Left lobe of liver (tissue), 2 donors: Measurements from ENCODE around the gene NCBP3. TPM values are rescaled to one million over a fixed set of nuclear protein-coding genes. Genes with fewer than 3 reads are reported as not detected.
"Not testable (repeated sequence)": the region's sequence is repeated elsewhere in the genome, so short reads cannot be mapped to it uniquely, and the experiment has no call there.

Experiments
- ATAC-seq: fragments of 200-7000 bp; cut with Tn5 transposase; one replicate; pipeline ENCODE4 v1.9.1; 2020; ENCODE audit warnings: mild to moderate bottlenecking, moderate library complexity
- DNase-seq: peaks from one replicate; pipeline ENCODE4 v3.0.0-alpha.2; 2020; ENCODE audit warnings: low spot score
- total RNA-seq: library from RNA; stranded (reverse); gene quantifications from one replicate; pipeline ENCODE4 v1.2.1, GENCODE V29; 2021
- donor health status: DM: no; HTN: no; CAD: no; lungs with moderate emphysema.
- donor health status: DM: no; HTN: yes; CAD: no.

Gene NCBP3
- total RNA-seq, 1 donor from 2014 or later, result 11.5 TPM

GRCh38 chr17:3794557-3795389 lies 51.3 kb downstream of the NCBP3 start:
- DNase-seq, result no peak
- no peak for ATAC-seq

- DNase-seq, ATAC-seq: not testable (repeated sequence)
Measured at GRCh38 chr17:3794152-3794551, 51.9 kb downstream of the NCBP3 start.

- ATAC-seq, DNase-seq: not testable (repeated sequence)
Measured at GRCh38 chr17:3793258-3793657, 52.8 kb downstream of the NCBP3 start.

DNA sequence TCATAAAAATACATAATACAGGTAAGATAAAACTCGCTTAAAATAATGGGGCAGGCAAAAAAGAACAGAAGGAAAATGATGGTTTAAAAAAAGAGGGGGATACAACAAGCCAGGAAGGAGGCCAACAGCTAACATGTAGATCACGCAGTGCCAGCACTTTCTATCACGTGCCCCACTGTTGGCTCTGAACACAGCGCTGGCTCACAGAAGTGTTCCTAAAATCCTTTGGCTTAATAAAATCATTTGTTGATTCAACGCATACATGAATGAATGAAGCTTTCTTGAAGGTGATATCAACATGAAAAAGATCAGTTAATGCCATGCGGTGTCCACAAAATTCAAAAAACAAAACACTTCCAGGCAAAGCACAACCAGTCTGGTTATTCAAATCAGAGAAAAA lies 53.6 kb downstream of the NCBP3 start:
- ATAC-seq (peak; percentile 79), DNase-seq (no peak)

GRCh38 chr17:3788200-3788599 lies 57.8 kb downstream of the NCBP3 start:
- ATAC-seq (no peak), DNase-seq (no peak)

DNA sequence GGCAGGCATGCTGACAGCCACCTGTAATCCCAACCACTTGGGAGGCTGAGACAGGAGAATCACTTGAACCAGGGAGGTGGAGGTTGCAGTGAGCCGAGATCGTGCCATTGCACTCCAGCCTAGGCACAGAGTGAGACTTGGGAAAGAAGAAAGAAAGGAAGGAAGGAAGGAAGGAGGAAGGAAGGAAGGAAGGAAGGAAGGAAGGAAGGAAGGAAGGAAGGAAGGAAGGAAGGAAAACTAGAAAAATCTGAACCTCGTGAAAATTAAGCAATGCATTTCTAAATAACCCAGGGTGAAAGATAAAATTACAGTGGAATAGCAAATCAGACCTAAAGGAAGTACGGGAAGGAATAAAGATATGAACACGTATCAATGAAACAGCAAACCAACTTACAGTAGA lies 60.7 kb downstream of the NCBP3 start:
- ATAC-seq, DNase-seq: not testable (repeated sequence)

DNA sequence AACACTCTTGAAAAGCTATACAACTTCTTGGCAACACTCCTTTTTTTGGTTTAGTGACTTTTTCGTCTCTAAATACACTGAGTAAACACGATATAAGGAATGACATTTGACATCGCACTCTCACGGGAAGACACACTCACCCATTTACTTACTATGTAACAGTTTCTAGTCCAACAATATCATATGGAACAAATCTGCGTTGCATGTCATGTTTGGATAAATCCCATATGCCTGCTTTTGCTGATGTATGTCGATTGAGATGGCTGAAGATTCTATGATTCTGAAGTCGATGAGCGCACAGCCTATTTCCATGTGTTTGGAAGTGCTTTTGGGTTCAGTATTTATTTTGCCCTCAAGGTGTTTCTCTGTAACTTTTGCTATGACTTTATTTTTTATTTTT lies 63.3 kb downstream of the NCBP3 start:
- ATAC-seq (no peak), DNase-seq (no peak)

DNA sequence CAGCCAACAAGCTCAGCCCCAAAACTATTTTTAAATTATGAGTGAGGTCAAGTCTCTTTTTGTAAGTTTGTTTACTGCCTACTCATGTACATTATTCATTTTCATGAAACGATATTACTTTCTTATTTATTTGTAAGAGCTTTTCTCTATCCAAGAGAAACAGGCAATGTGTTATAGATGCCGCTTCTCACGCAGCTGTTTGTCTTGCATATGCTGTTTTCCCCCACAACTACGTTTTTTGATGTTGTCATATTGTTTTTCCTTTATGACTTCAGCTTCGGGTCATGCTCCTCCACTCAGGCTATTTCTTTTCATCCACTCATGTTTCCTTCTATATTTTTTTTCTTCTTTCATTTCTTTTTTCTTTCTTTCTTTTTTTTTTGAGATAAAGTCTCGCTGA lies 65.1 kb downstream of the NCBP3 start:
- DNase-seq (no peak), ATAC-seq (no peak)

- ATAC-seq (no peak), DNase-seq (no peak)
Measured at GRCh38 chr17:3777366-3778120, 68.5 kb downstream of the NCBP3 start.

GRCh38 chr17:3773966-3774365 lies 72.1 kb downstream of the NCBP3 start:
- DNase-seq, result no peak

GRCh38 chr17:3773511-3773910 lies 72.5 kb downstream of the NCBP3 start:
- ATAC-seq, result no peak

More at GRCh38 chr17:3773966-3774365, 72.1 kb downstream of the NCBP3 start:
- no peak for ATAC-seq

GRCh38 chr17:3772764-3773163 lies 73.3 kb downstream of the NCBP3 start:
- ATAC-seq (no peak), DNase-seq (no peak)

More at GRCh38 chr17:3773511-3773910, 72.5 kb downstream of the NCBP3 start:
- DNase-seq, result no peak

GRCh38 chr17:3771140-3771539 lies 74.9 kb downstream of the NCBP3 start:
- ATAC-seq (no peak), DNase-seq (no peak)

- DNase-seq (no peak), ATAC-seq (no peak)
Measured at GRCh38 chr17:3770466-3770865, 75.6 kb downstream of the NCBP3 start.

DNA sequence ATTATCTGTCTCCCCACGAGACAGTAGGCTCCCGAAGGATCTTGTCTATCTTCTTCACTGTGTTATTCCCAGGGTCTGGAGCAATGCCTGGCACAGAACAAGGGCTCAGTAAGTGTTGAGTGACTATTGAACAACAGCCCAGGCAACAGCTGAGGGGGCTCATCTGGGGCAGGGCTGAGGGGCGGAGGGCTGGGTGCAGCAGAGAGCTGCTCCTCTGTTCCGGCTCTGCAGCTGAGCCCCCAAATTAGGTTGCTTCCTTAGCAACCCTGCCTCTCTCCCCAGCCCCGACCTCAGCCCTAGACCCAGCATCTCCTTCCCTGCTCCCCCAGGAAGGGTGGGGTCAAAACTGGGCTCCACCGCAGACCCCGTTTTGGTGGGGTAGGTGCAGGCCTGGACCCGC lies 77.3 kb downstream of the NCBP3 start:
- ATAC-seq (no peak), DNase-seq (no peak)

GRCh38 chr17:3768341-3768740 lies 77.7 kb downstream of the NCBP3 start:
- no peak for ATAC-seq
- DNase-seq, result no peak

DNA sequence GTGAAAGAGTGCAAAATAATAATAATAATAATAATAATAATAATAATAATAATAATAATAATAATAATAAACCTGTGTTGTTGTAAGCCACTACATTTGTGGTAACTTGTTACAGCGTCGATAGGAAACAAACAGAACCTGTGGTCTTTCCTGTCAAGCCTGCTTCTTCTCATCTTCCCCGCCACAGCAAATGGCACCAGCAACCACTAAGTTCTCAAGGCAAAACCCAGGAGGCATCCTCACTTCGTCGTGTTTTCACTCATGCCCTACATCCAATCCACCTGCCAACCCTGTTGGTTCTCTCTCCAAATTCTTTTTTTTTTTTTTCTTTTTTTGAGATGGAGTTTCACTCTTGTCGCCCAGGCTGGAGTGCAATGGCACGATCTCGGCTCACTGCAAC lies 79.3 kb downstream of the NCBP3 start:
- no peak for ATAC-seq

GRCh38 chr17:3765981-3766380 lies 80.1 kb downstream of the NCBP3 start:
- no peak for DNase-seq
- ATAC-seq, result no peak

More for the DNA sequence above, 79.3 kb downstream of the NCBP3 start:
- DNase-seq, result no peak

DNA sequence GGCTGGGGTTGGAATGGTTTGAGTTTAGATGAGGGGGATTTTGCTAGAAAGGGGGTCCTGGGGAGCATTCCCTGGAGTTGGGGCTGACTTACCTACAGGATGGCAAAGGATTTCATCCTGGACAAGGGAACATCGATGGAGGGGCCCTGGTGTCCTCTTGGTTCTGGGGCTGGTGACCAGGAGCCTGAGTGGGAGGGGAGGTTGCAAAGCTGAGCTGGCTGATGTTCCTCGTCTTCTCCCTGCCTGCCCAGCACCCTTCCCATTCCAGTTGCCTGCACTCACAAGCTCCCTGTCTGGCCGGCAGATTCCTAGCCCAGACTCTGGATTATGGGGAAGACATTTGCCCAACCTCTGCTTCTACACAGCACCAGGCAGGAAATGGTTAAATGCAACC lies 82.3 kb downstream of the NCBP3 start:
- ATAC-seq (no peak), DNase-seq (no peak)

DNA sequence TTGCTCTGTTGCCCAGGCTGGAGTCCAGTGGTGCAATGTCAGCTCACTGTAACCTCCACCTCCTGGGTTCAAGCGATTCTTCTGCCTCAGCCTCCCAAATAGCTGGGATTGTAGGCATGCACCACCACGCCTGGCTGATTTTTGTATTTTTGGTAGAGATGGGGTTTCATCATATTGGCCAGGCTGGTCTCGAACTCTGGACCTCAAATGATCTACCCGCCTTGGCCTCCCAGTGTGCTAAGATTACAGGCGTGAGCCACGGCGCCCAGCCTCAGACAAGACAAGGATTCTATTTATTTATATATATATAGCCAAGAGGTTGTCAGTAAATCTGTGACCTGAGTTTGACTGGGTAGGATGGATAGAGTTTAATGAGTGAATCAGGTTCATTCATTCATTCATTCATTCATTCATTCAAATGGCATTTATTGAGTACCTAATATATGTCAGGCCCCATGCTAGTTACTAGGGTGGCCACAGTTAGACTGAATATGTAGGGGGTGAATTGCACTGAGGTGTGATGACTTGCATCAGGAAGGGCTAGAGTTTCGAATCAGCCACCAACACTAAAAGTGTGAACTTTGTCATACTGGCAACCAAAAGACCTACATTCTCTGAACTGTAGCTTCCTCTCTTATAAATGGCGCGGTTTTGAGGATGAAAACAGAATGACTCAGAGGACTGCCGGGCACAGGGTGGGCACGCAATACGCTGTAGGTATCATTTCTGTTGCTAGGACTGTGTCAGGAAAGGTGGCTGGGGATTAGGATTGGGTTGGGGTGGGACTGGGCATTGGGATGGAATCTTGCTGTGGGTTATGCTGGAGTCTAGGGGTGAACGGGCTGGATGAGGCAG lies 82.9 kb downstream of the NCBP3 start:
- ATAC-seq (no peak), DNase-seq (no peak)

GRCh38 chr17:3761918-3762380 lies 84.1 kb downstream of the NCBP3 start:
- DNase-seq (no peak), ATAC-seq (no peak)
